ENCODE data around the gene LAMA3.

DNA sequence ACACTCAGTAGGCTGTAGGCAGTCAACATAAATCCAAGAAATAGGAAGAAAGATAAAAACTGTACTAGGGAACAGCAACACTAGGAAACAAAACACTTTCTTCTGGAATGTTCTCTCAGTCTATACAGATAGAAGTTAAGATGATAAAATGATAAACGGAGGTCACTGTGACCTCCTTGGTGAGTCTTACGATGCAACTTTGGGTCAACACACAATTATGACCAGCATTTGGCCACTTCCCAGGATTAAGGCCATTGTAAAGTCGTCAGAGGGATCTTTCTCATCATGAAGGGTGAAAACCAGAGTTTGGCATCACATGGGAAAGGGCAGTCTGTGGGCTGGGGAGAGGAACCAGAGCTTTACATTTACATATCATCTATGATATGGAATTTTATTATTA lies 33.4 kb downstream of the LAMA3 start:
- TF ChIP-seq, protein P1, sequence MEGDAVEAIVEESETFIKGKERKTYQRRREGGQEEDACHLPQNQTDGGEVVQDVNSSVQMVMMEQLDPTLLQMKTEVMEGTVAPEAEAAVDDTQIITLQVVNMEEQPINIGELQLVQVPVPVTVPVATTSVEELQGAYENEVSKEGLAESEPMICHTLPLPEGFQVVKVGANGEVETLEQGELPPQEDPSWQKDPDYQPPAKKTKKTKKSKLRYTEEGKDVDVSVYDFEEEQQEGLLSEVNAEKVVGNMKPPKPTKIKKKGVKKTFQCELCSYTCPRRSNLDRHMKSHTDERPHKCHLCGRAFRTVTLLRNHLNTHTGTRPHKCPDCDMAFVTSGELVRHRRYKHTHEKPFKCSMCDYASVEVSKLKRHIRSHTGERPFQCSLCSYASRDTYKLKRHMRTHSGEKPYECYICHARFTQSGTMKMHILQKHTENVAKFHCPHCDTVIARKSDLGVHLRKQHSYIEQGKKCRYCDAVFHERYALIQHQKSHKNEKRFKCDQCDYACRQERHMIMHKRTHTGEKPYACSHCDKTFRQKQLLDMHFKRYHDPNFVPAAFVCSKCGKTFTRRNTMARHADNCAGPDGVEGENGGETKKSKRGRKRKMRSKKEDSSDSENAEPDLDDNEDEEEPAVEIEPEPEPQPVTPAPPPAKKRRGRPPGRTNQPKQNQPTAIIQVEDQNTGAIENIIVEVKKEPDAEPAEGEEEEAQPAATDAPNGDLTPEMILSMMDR (IDR thresholded peaks at IDR 0.05) = no peak
- TF ChIP-seq POLR2A (IDR thresholded peaks at IDR 0.05) = no peak
